Adrenal gland (tissue), 12 donors: ENCODE data around the gene MRPL21. TPM values are rescaled to one million over a fixed set of nuclear protein-coding genes. Genes with fewer than 3 reads are reported as not detected.

Experiments used
- DNase-seq, 7 donors: peaks; one replicate each; pipeline ENCODE4 v3.0.0-alpha.2; 2019 to 2020
- H3K27ac ChIP-seq, 5 donors: fragments of 200-600 bp; sonication (generic) in 4 of 5; 1 replicate in 3 of 5; 2 replicates in 2 of 5; pipeline versions ENCODE4 v1.5.1 to v1.8.0; 2016 to 2020; ENCODE audit warnings: mild to moderate bottlenecking in 1 of 5
- H3K27me3 ChIP-seq: fragments of 200-600 bp; 2 replicates; pipeline ENCODE4 v1.8.0; 2021
- H3K36me3 ChIP-seq, 2 donors: fragments of 200-600 bp; replicated peaks in 1 of 2; 1 replicate in 1 of 2; 2 replicates in 1 of 2; pipeline versions ENCODE4 v1.5.1 to v1.8.0; 2018 to 2022
- H3K4me1 ChIP-seq, 2 donors: fragments of 200-600 bp; replicated peaks in 1 of 2; 1 replicate in 1 of 2; 2 replicates in 1 of 2; pipeline versions ENCODE4 v1.5.1 to v1.8.0; 2018 to 2021
- H3K4me3 ChIP-seq, 4 donors: fragments of 200-600 bp; sonication (generic) in 3 of 4; one replicate each; pipeline ENCODE4 v1.5.1; 2016 to 2018
- H3K9me3 ChIP-seq, 3 donors: fragments of 200-600 bp; sonication (generic) in 1 of 3; replicated peaks in 1 of 3; 1 replicate in 2 of 3; 2 replicates in 1 of 3; pipeline versions ENCODE4 v1.5.1 to v1.8.0; 2016 to 2021
- POLR2A ChIP-seq, 2 donors: fragments of 450-650 bp; IDR thresholded peaks; one replicate each; pipeline ENCODE4 v1.6.1; 2017; ENCODE audit warnings: antibody characterized with exemption in 2 of 2, mild to moderate bottlenecking in 2 of 2, moderate library complexity in 1 of 2
- WGBS, 4 donors: extraction: QIAGEN DNeasy Blood & Tissue Kit in 2 of 4; methylation state at CpG; one replicate each; pipeline versions ENCODE4 v1.1.5 to v1.1.7; 2013 to 2017; 5-methylcytosine and 5-hydroxymethylcytosine counted together
- intact Hi-C, 2 donors: fragments of 100-400 bp; cut with DNase I; formaldehyde crosslinking; loops; one replicate each; pipeline versions ENCODE4 v1.14.1 to v1.15.0; 2022 to 2023
- polyA plus RNA-seq, 3 donors: library from polyadenylated mRNA; stranded (reverse); fragments of 200-250 nt in 2 of 3; fragments of 350-450 nt in 1 of 3; fragmentation: Illumina TruSeq in 1 of 3; extraction: RNeasy Lipid Tissue Mini Kit (QIAGEN cat#74804) in 1 of 3; gene quantifications; one replicate each; pipeline ENCODE4 v1.2.3, GENCODE V29; 2013 to 2014
- total RNA-seq, 9 donors: library from RNA; depleted of rRNA in 4 of 9; stranded (reverse); fragments of >200 nt in 4 of 9; fragments of 120-200 nt in 1 of 9; fragmentation: NEBNext Ultra II Directional in 1 of 9; extraction: Animal tissue kit (Norgen Biotek cat#: 25700) in 1 of 9; gene quantifications; one replicate each; pipeline versions ENCODE4 v1.1.0 to v1.2.4, GENCODE V29; 2013 to 2023
- TF ChIP-seq, protein P1 (sequence below), 6 experiments: fragments of 450-650 bp in 4 of 6; fragments of 200-600 bp in 2 of 6; sonication (generic) in 1 of 6; IDR thresholded peaks; 1 replicate in 5 of 6; 2 replicates in 1 of 6; pipeline versions ENCODE4 v1.5.1 to v1.8.0; 2016 to 2021; ENCODE audit warnings: antibody characterized with exemption in 6 of 6, mild to moderate bottlenecking in 2 of 6, moderate library complexity in 1 of 6
- donor health status: healthy with polysubstance abuse.
- donor health status: Bipolar disorder and iron deficiency.
- donor health status: DM: yes; HTN: yes; CAD: no.
- donor health status: DM: no; HTN: no; CAD: no.
- donor health status: DM: no; HTN: no; CAD: no.
- donor health status: DM: yes; HTN: yes; CAD: no.

MRPL21 gene
- total and polyA plus RNA-seq, 12 donors = 31.1 to 77.8 (median 47.4) TPM

DNA sequence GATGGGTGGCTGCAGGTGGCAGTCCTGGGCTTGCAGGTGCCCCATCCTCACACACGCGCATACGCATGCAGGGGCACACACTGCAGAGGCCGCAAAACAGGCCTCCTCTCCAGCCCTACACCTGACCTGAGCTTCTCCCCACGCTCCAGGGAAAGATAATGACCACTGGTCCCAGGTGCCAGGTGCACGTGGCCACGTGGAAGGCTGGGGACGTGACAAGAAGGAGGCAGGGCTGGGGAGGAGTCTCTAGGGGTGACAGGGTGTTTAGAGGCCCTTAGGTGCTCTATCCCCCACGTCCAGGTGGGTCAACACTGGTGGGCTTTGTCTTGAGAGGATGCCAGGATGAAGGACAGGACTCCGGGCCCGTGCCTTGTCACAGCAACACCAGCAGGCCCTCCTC lies 38.4 kb downstream of the MRPL21 start:
- no peak for DNase-seq
- TF ChIP-seq POLR2A (IDR thresholded peaks at IDR 0.05) = no peak
- TF ChIP-seq, protein P1, sequence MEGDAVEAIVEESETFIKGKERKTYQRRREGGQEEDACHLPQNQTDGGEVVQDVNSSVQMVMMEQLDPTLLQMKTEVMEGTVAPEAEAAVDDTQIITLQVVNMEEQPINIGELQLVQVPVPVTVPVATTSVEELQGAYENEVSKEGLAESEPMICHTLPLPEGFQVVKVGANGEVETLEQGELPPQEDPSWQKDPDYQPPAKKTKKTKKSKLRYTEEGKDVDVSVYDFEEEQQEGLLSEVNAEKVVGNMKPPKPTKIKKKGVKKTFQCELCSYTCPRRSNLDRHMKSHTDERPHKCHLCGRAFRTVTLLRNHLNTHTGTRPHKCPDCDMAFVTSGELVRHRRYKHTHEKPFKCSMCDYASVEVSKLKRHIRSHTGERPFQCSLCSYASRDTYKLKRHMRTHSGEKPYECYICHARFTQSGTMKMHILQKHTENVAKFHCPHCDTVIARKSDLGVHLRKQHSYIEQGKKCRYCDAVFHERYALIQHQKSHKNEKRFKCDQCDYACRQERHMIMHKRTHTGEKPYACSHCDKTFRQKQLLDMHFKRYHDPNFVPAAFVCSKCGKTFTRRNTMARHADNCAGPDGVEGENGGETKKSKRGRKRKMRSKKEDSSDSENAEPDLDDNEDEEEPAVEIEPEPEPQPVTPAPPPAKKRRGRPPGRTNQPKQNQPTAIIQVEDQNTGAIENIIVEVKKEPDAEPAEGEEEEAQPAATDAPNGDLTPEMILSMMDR (IDR thresholded peaks at IDR 0.05) = no peak
- WGBS, 4 donors = 90 to 97% (median 93%) methylated on average over 8 to 11 of the region's 11 CpGs
- Histone ChIP-seq H3K9me3 (no peaks in the 10 kb centered on the region), H3K36me3 (no peaks in the 10 kb centered on the region), H3K27ac (no peak overlapping the region), H3K4me3 (no peak overlapping the region), H3K27me3 (no peaks in the 10 kb centered on the region), H3K4me1 (peaks cover 3 to 4% of the 10 kb centered on the region in 2 donors)
- intact Hi-C loops = no loop called here

DNA sequence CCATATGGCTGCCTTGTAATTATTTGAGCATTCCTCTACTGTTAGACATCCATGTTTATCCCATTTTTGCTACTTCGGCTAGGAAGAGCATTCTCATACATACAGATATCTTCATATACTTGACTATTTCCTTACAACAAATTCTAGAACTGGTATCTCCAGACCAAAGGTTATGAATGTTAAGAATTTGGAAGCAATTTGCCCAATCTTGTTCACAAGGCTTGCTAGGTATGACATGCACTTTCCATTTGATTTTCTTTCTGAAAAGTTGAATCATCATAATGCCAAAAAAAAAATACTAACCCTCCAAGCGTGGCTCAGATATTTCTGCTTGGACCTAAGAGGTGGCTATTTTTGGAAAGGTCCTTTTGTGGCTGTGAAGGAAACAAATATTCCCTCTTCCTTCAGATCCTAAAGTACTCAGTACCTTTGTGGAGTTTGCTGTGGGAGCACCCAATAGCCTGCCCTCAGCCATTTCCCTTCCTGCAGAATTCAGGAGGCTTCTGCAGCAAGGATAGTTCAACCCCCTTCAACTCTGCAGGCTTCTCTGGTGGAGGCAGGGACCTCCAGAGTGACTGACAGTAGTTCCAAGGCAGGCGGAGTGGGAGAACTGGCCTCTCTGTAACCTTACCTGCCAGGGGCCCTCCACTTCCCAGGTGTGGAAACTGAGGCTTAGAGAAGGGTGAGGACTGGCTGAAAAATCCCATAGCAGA lies 39.9 kb downstream of the MRPL21 start:
- intact Hi-C loops = no loop called here
- no peak for TF ChIP-seq POLR2A (IDR thresholded peaks at IDR 0.05)
- TF ChIP-seq, protein P1 (IDR thresholded peaks at IDR 0.05) = no peak
- H3K27me3 ChIP-seq = no peaks in the 10 kb centered on the region
- H3K9me3 ChIP-seq = no peaks in the 10 kb centered on the region
- DNase-seq = no peak
- H3K27ac ChIP-seq = no peak overlapping the region
- H3K36me3 ChIP-seq = no peaks in the 10 kb centered on the region
- no peak overlapping the region for H3K4me3 ChIP-seq
- H3K4me1 ChIP-seq = peaks cover 3 to 4% of the 10 kb centered on the region in 2 donors
- 85 to 94% (median 91%) methylated on average over 2 to 3 of the region's 3 CpGs for WGBS, 4 donors

DNA sequence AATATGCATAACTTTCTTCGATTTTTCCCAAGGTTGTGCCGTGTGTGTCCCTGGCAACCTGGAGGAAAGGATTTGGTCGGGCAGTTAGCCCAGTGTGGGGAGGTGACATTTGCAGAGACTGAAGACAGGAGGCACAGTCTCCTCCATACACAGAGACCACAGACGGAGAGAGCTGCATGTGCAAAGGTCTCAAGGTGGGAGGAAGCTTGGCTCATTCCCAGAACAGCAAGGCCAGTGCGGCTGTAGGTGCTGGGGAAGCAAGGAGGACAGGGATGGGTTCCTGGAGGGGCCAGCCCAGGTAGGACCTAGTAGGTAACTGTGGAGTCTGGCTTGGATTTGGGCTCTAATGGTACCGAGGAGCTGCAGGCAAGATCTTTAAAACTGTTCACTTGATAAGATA lies 41.2 kb downstream of the MRPL21 start:
- no peak for TF ChIP-seq POLR2A (IDR thresholded peaks at IDR 0.05)
- TF ChIP-seq, protein P1 (IDR thresholded peaks at IDR 0.05) = no peak
- no peak for DNase-seq
- Histone ChIP-seq H3K4me1 (peaks cover 3 to 6% of the 10 kb centered on the region in 2 donors), H3K9me3 (no peaks in the 10 kb centered on the region), H3K27ac (no peak overlapping the region), H3K4me3 (no peak overlapping the region), H3K36me3 (no peaks in the 10 kb centered on the region), H3K27me3 (no peaks in the 10 kb centered on the region)
- WGBS, 4 donors = 70 to 81% (median 79%) methylated on average over 6 of the region's 6 CpGs
- intact Hi-C loops = no loop called here

DNA sequence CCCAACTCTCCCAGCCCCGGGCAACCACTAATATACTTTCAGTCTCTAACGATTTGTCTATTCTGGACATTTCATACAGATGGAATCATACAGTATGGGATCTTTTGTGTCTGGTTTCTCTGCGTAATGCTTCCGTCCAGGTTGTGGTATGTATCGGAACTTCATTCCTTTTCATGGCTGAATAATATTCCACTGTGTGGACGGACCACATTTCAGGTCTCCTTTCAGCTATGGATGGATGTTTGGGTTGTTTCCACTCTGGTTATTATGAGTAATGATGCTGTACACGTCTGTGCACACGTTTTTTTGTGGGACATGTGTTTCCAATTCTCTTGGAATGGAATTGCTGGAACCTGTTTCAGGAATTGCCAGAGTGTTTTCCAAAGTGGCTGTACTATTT lies 44.5 kb downstream of the MRPL21 start:
- Histone ChIP-seq H3K9me3 (no peaks in the 10 kb centered on the region), H3K27ac (no peak overlapping the region), H3K36me3 (no peaks in the 10 kb centered on the region), H3K4me1 (peaks cover 5 to 21% of the 10 kb centered on the region in 2 donors), H3K27me3 (no peaks in the 10 kb centered on the region), H3K4me3 (no peak overlapping the region)
- no peak for TF ChIP-seq POLR2A (IDR thresholded peaks at IDR 0.05)
- TF ChIP-seq, protein P1 (IDR thresholded peaks at IDR 0.05) = no peak
- 76 to 84% (median 81%) methylated on average over 8 of the region's 8 CpGs for WGBS, 4 donors
- no peak for DNase-seq
- intact Hi-C loops = no loop called here
